BLaER1 (cell line): ENCODE data around the gene PDE11A.

Source experiments
- H3K27ac ChIP-seq: shearing (Covaris generic); formaldehyde crosslinking; 2 replicates; pipeline ENCODE4 v1.8.1; 2022
- H3K27me3 ChIP-seq: shearing (Covaris generic); formaldehyde crosslinking; 2 replicates; pipeline ENCODE4 v1.8.1; 2022
- H3K36me3 ChIP-seq: shearing (Covaris generic); formaldehyde crosslinking; 2 replicates; pipeline ENCODE4 v1.8.1; 2022
- H3K4me1 ChIP-seq: shearing (Covaris generic); formaldehyde crosslinking; 2 replicates; pipeline ENCODE4 v1.8.1; 2022
- H3K4me2 ChIP-seq: shearing (Covaris generic); formaldehyde crosslinking; 2 replicates; pipeline ENCODE4 v1.8.1; 2022
- H3K4me3 ChIP-seq: shearing (Covaris generic); formaldehyde crosslinking; 2 replicates; pipeline ENCODE4 v1.8.1; 2022
- H3K9ac ChIP-seq: shearing (Covaris generic); formaldehyde crosslinking; 2 replicates; pipeline ENCODE4 v1.8.1; 2022
- H3K9me3 ChIP-seq: shearing (Covaris generic); formaldehyde crosslinking; 2 replicates; pipeline ENCODE4 v1.8.1; 2022
- H4K20me1 ChIP-seq: shearing (Covaris generic); formaldehyde crosslinking; 2 replicates; pipeline ENCODE4 v1.8.1; 2022
- Cebpa-rat ChIP-seq: shearing (Covaris generic); IDR thresholded peaks from 2 replicates; pipeline ENCODE4 v1.8.1; 2022

Gene PDE11A

GRCh38 chr2:178075006-178075326 is 2.4 kb upstream of the PDE11A start:
- Histone ChIP-seq H3K9me3 (no peaks in the 10 kb centered on the region), H3K4me3 (no peak overlapping the region), H3K27me3 (no peaks in the 10 kb centered on the region), H3K9ac (no peak overlapping the region), H4K20me1 (no peaks in the 10 kb centered on the region), H3K36me3 (no peaks in the 10 kb centered on the region), H3K4me1 (no peaks in the 10 kb centered on the region), H3K4me2 (no peak overlapping the region), H3K27ac (no peak overlapping the region)
- no peak for TF ChIP-seq Cebpa-rat

- Histone ChIP-seq H3K4me2 (no peak overlapping the region), H3K27ac (no peak overlapping the region), H3K9ac (no peak overlapping the region), H3K36me3 (no peaks in the 10 kb centered on the region), H3K9me3 (no peaks in the 10 kb centered on the region), H3K4me1 (no peaks in the 10 kb centered on the region), H3K27me3 (no peaks in the 10 kb centered on the region), H3K4me3 (no peak overlapping the region), H4K20me1 (no peaks in the 10 kb centered on the region)
- no peak for TF ChIP-seq Cebpa-rat
Observed at GRCh38 chr2:178074123-178075005, 1.8 kb upstream of the PDE11A start.

DNA sequence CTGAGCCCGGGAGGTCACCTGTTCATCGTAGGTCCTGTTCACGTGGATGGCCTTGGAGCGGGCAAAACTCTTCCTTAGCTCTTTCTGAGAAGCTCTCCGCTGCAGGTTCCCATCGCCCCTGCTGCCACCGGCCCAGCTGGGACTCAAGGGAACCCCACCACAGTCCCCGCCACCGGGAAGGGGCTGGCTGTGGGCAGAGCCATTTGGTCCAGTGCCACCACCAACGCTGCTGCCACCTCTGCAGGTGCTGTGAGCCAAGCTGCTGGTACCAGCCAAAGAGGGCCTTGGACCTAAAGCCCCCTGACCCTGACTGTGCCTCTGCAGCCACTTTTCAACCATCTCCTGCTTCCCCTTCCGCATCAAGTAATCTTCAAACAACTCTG is 586 bp downstream of the PDE11A start:
- Histone ChIP-seq H3K27me3 (no peaks in the 10 kb centered on the region), H3K4me1 (no peaks in the 10 kb centered on the region), H3K9me3 (no peaks in the 10 kb centered on the region), H4K20me1 (no peaks in the 10 kb centered on the region), H3K4me2 (no peak overlapping the region), H3K27ac (no peak overlapping the region), H3K36me3 (no peaks in the 10 kb centered on the region), H3K4me3 (no peak overlapping the region), H3K9ac (no peak overlapping the region)
- TF ChIP-seq Cebpa-rat: no peak

GRCh38 chr2:178070824-178071223 is 1.8 kb downstream of the PDE11A start:
- TF ChIP-seq Cebpa-rat: no peak
- H3K9me3 ChIP-seq: no peaks in the 10 kb centered on the region
- no peaks in the 10 kb centered on the region for H3K4me1 ChIP-seq
- no peaks in the 10 kb centered on the region for H3K36me3 ChIP-seq
- H3K4me3 ChIP-seq: no peak overlapping the region
- no peaks in the 10 kb centered on the region for H3K27me3 ChIP-seq
- H3K9ac ChIP-seq: no peak overlapping the region
- H3K27ac ChIP-seq: no peak overlapping the region
- H3K4me2 ChIP-seq: no peak overlapping the region
- no peaks in the 10 kb centered on the region for H4K20me1 ChIP-seq

GRCh38 chr2:178069551-178069950 is 3.0 kb downstream of the PDE11A start:
- Histone ChIP-seq H3K36me3 (no peaks in the 10 kb centered on the region), H3K27ac (no peak overlapping the region), H3K27me3 (no peaks in the 10 kb centered on the region), H4K20me1 (no peaks in the 10 kb centered on the region), H3K4me3 (no peak overlapping the region), H3K9ac (no peak overlapping the region), H3K9me3 (no peaks in the 10 kb centered on the region), H3K4me1 (peaks cover 10% of the 10 kb centered on the region), H3K4me2 (no peak overlapping the region)
- no peak for TF ChIP-seq Cebpa-rat

GRCh38 chr2:178068823-178069454 is 3.6 kb downstream of the PDE11A start:
- TF ChIP-seq Cebpa-rat: no peak
- no peak overlapping the region for H3K4me2 ChIP-seq
- no peak overlapping the region for H3K27ac ChIP-seq
- no peak overlapping the region for H3K9ac ChIP-seq
- peaks cover 11% of the 10 kb centered on the region for H3K4me1 ChIP-seq
- H3K36me3 ChIP-seq: no peaks in the 10 kb centered on the region
- no peaks in the 10 kb centered on the region for H3K9me3 ChIP-seq
- H3K27me3 ChIP-seq: no peaks in the 10 kb centered on the region
- no peak overlapping the region for H3K4me3 ChIP-seq
- H4K20me1 ChIP-seq: no peaks in the 10 kb centered on the region

DNA sequence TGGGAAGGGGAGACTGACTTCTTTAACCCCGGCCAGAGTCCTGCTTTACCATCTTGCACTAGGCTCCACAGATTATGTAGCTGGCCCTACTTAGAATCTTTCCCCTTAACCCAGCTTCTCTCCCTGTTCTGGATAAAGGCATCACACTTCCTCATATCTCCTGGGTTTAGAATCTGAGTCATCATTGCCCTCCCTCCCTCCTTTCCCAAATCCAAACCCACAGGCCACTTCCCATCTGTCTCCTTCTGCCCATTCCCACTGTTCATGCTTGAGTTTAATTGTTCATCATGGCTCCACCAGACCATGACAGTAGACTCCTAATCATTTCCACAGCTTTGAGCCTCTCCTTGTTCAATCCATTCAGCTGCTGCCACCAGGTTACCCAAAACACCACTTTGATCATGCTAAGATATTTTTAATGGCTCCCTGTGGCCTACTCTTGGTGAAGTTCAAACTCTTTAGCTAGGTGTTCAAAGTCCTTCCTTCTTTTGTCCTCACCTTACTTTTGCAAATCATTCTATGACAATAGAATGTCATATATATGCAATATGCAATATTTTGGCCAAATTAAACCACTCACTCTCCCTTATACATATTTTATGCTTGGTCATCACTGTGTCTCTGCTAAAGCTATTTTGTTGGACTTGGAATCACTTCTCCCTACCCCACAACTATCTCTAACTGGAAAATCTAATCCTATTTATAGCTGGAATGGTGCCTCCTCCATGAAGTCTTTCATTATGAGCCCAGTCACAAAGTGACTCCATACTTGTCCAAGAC is 5.5 kb downstream of the PDE11A start:
- Histone ChIP-seq H3K36me3 (no peaks in the 10 kb centered on the region), H3K4me1 (peaks cover 11% of the 10 kb centered on the region), H4K20me1 (no peaks in the 10 kb centered on the region), H3K4me2 (no peak overlapping the region), H3K9me3 (no peaks in the 10 kb centered on the region), H3K4me3 (no peak overlapping the region), H3K27ac (no peak overlapping the region), H3K27me3 (no peaks in the 10 kb centered on the region), H3K9ac (no peak overlapping the region)
- no peak for TF ChIP-seq Cebpa-rat

DNA sequence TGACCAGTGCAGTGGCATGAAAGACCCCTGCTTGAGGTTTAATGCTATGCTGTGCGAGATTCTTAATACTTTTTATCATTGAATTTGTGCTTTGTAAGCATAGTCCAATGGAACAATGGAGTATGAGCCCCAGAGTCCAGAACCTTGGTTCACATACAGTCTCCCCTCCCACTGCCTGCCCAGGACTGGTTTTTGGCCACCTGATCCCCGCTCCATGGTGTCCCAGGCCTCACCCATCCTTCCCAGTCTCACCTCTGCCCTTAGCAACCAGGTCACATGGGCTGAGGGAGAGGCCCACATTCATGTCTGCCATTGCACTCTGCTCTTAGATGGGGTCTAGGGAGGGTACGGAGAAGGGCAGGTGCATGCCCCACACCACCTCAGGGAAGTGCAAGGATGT is 6.3 kb downstream of the PDE11A start:
- Histone ChIP-seq H3K9ac (no peak overlapping the region), H3K36me3 (no peaks in the 10 kb centered on the region), H3K4me2 (no peak overlapping the region), H3K27me3 (no peaks in the 10 kb centered on the region), H3K27ac (no peak overlapping the region), H3K4me3 (no peak overlapping the region), H3K9me3 (no peaks in the 10 kb centered on the region), H4K20me1 (no peaks in the 10 kb centered on the region), H3K4me1 (peaks cover 11% of the 10 kb centered on the region)
- no peak for TF ChIP-seq Cebpa-rat

GRCh38 chr2:178059681-178060080 is 12.9 kb downstream of the PDE11A start:
- Histone ChIP-seq H3K4me1 (0 out of 2 replicates have a peak, but pooled peaks cover 3% of the 10 kb centered on the region), H3K36me3 (no peaks in the 10 kb centered on the region), H4K20me1 (no peaks in the 10 kb centered on the region), H3K9ac (no peak overlapping the region), H3K4me2 (no peak overlapping the region), H3K4me3 (no peak overlapping the region), H3K9me3 (no peaks in the 10 kb centered on the region), H3K27me3 (no peaks in the 10 kb centered on the region), H3K27ac (no peak overlapping the region)
- TF ChIP-seq Cebpa-rat: no peak

DNA sequence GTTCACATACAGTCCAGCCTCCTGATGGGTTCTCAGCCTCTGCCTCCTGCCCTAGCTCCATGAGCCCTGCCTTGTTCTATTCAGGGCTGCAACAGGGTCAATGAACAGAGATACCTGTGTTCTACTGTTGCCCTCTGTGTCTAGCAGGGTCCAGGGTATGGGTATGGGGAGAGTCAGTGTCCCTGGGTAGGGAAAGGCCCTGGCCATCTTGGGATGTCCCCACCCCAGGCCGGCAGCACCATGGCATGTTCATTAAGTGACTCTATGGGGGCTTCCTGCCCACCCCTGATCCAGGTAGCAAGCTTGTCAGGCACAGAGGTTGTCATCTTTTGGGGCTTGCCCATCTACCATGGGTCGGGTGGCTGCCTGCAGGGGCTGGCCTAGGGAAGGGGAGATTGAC is 13.5 kb downstream of the PDE11A start:
- H3K27me3 ChIP-seq: no peaks in the 10 kb centered on the region
- no peak overlapping the region for H3K9ac ChIP-seq
- no peak overlapping the region for H3K27ac ChIP-seq
- H4K20me1 ChIP-seq: no peaks in the 10 kb centered on the region
- H3K36me3 ChIP-seq: no peaks in the 10 kb centered on the region
- H3K9me3 ChIP-seq: no peaks in the 10 kb centered on the region
- TF ChIP-seq Cebpa-rat: no peak
- no peaks in the 10 kb centered on the region for H3K4me1 ChIP-seq
- H3K4me3 ChIP-seq: no peak overlapping the region
- H3K4me2 ChIP-seq: no peak overlapping the region
